ENCODE results near the gene PDC. TPM values are rescaled to one million over a fixed set of nuclear protein-coding genes. Genes with fewer than 3 reads are reported as not detected.

Gene PDC
- total RNA-seq, 4 donors from 2014 or later, result not detected

DNA sequence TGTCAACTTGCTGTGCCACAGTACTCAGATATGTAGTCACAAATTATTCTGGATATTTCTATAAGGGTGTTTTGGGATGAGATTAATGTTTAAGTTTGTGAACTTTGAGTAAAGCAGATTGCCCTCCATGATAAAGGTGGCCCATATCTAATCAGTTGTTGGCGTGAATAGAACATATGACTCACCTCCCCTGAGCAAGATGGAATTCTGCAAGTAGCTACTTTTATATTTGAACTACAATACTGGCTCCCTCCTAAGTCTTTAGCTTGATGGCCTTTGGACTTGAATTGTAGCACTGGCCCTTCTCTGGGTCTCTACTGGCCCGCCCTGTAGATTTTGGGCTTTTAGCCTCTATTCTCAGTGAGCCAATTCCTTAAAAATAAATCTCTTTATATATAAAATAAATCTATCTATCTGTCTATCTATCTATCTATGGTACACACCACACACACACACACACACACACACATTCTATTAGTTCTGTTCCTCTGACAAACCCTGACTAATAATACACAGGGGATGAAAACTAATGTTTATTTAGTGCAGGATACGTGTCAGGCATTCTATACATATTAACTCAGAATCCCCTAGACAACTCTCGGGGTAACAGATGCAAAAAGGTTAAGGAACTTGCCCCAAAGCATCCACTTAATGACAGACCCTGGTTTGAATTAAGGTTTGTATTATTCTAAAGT is 37.9 kb upstream of the PDC start:
- Histone ChIP-seq H3K4me1 (no peaks in the 10 kb centered on the region), H3K9me3 (no peaks in the 10 kb centered on the region), H3K27me3 (no peaks in the 10 kb centered on the region), H3K36me3 (no peaks in the 10 kb centered on the region), H3K27ac (replicated peaks in 1 of 4) (no peak overlapping the region), H3K4me3 (no peak overlapping the region)
- 71% methylated on average over 4 of the region's 4 CpGs for whole genome bisulfite sequencing
- intact Hi-C loops (cut with DNase I), result no loop called here
- DNase-seq (ENCODE audit: extremely low spot score), result no peak
- TF ChIP-seq POLR2A (IDR thresholded peaks at IDR 0.05; ENCODE audit: low read depth) (no peak), EP300 (IDR thresholded peaks at IDR 0.05) (no peak), POLR2AphosphoS5 (IDR thresholded peaks at IDR 0.05) (no peak)
- TF ChIP-seq, protein P1, sequence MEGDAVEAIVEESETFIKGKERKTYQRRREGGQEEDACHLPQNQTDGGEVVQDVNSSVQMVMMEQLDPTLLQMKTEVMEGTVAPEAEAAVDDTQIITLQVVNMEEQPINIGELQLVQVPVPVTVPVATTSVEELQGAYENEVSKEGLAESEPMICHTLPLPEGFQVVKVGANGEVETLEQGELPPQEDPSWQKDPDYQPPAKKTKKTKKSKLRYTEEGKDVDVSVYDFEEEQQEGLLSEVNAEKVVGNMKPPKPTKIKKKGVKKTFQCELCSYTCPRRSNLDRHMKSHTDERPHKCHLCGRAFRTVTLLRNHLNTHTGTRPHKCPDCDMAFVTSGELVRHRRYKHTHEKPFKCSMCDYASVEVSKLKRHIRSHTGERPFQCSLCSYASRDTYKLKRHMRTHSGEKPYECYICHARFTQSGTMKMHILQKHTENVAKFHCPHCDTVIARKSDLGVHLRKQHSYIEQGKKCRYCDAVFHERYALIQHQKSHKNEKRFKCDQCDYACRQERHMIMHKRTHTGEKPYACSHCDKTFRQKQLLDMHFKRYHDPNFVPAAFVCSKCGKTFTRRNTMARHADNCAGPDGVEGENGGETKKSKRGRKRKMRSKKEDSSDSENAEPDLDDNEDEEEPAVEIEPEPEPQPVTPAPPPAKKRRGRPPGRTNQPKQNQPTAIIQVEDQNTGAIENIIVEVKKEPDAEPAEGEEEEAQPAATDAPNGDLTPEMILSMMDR (IDR thresholded peaks at IDR 0.05), result no peak

DNA sequence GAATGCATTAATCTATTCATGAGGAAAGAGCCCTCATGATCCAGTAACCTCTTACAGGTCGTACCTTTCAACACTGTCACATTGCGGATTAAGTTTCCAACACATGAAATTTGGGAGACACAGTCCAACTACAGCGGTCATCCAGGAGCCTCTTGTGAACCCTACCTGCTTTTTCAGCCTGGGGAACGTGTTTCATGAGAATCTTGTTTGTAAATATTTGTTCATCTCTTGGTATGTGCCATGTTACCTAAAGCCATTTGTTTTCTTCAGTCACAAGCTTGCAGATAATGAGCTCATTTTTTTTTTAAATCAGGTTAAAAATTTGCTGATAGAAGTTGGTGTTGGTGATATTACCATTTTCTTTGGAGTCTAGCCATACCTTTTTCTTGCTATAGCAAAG is 37.2 kb upstream of the PDC start:
- Histone ChIP-seq H3K36me3 (no peaks in the 10 kb centered on the region), H3K4me3 (no peak overlapping the region), H3K27me3 (no peaks in the 10 kb centered on the region), H3K9me3 (no peaks in the 10 kb centered on the region), H3K27ac (replicated peaks in 1 of 4) (no peak overlapping the region), H3K4me1 (no peaks in the 10 kb centered on the region)
- intact Hi-C loops (cut with DNase I), result no loop called here
- TF ChIP-seq, protein P1 (IDR thresholded peaks at IDR 0.05), result no peak
- no peak for TF ChIP-seq POLR2AphosphoS5 (IDR thresholded peaks at IDR 0.05)
- TF ChIP-seq EP300 (IDR thresholded peaks at IDR 0.05), result no peak
- no peak for TF ChIP-seq POLR2A (IDR thresholded peaks at IDR 0.05; ENCODE audit: low read depth)
- WGBS, result 96% methylated on average over 4 of the region's 4 CpGs
- DNase-seq (ENCODE audit: extremely low spot score), result no peak

DNA sequence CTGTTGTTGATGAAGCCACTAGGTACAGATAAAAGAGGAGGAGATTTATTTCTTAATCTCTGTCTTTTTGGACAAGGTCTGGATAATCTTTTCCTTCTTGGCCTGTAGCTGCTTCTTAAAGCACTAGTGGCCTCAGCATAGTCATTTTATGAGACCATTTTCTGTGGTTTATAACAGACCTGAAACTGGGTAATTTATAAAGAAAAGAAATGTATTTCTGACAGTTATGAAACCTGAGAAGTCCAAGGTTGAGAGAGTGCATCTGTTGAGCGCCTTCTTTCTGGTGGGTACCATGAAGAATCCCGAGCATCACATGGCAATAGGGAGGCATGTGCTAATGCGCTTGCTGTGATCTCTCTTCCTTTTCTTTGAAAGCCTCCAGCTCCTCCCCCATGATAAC is 36.7 kb upstream of the PDC start:
- intact Hi-C loops (cut with DNase I), result no loop called here
- H3K36me3 ChIP-seq, result no peaks in the 10 kb centered on the region
- no peaks in the 10 kb centered on the region for H3K27me3 ChIP-seq
- WGBS, result 94% methylated on average over 3 of the region's 3 CpGs
- no peak overlapping the region for H3K27ac ChIP-seq (replicated peaks in 1 of 4)
- H3K9me3 ChIP-seq, result no peaks in the 10 kb centered on the region
- no peak overlapping the region for H3K4me3 ChIP-seq
- no peaks in the 10 kb centered on the region for H3K4me1 ChIP-seq
- no peak for DNase-seq (ENCODE audit: extremely low spot score)
- TF ChIP-seq, protein P1 (IDR thresholded peaks at IDR 0.05), result no peak
- TF ChIP-seq EP300 (IDR thresholded peaks at IDR 0.05) (no peak), POLR2A (IDR thresholded peaks at IDR 0.05; ENCODE audit: low read depth) (no peak), POLR2AphosphoS5 (IDR thresholded peaks at IDR 0.05) (no peak)

DNA sequence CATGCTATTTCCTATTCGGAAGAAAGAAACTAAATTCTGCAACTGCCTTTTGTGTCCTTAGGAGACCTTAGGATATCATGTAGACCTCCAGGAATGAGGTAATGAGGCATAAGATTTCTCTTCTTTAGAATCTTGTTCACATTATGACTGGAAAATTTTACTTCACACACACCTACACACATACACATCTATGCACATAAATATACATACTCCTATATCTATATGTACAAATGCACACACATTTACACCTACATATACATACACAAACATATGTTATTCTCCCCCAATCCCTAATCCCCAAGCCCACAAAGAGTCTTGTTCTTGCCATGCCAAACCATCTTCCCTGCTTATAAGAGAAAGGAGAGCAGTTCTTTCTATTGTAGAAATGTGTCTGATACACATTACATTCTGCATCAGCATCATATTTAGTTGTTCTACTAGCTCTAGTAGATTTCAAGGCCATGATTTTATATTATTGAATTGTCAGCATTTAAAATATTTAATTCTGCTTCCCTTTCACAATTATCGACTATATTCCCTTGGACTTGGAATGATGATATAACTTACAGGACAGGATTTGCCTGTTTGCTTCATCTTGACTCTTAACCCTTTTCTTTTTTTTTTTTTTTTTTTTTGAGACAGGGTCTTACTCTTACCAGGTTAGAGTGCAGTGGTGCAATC is 35.4 kb upstream of the PDC start:
- Histone ChIP-seq H3K27me3 (no peaks in the 10 kb centered on the region), H3K4me3 (no peak overlapping the region), H3K36me3 (no peaks in the 10 kb centered on the region), H3K9me3 (no peaks in the 10 kb centered on the region), H3K27ac (replicated peaks in 1 of 4) (no peak overlapping the region), H3K4me1 (no peaks in the 10 kb centered on the region)
- intact Hi-C loops (cut with DNase I), result no loop called here
- no peak for DNase-seq (ENCODE audit: extremely low spot score)
- no peak for TF ChIP-seq POLR2A (IDR thresholded peaks at IDR 0.05; ENCODE audit: low read depth)
- no peak for TF ChIP-seq POLR2AphosphoS5 (IDR thresholded peaks at IDR 0.05)
- TF ChIP-seq, protein P1 (IDR thresholded peaks at IDR 0.05), result no peak
- no peak for TF ChIP-seq EP300 (IDR thresholded peaks at IDR 0.05)
- WGBS, result 92% methylated on average over 2 of the region's 2 CpGs

Data from esophagus muscularis mucosa (tissue), 4 donors.